Left lung (tissue), 10 donors: ENCODE data around the gene CLMN. TPM values are rescaled to one million over a fixed set of nuclear protein-coding genes. Genes with fewer than 3 reads are reported as not detected.

Experiments
- ATAC-seq: fragments of 200-7000 bp; cut with Tn5 transposase; one replicate; pipeline ENCODE4 v1.9.1; 2020; ENCODE audit warnings: moderate library complexity
- DNase-seq, 4 donors: peaks; one replicate each; pipeline ENCODE4 v3.0.0-alpha.2; 2013 to 2020
- H3K27ac ChIP-seq, 2 donors: fragments of 200-600 bp; sonication (generic) in 1 of 2; one replicate each; pipeline versions ENCODE4 v1.5.0 to v1.8.0; 2020 to 2021
- H3K27me3 ChIP-seq, 2 donors: fragments of 200-600 bp; sonication (generic) in 1 of 2; one replicate each; pipeline versions ENCODE4 v1.5.0 to v1.8.0; 2020 to 2021
- H3K36me3 ChIP-seq, 2 donors: fragments of 200-600 bp; sonication (generic) in 1 of 2; one replicate each; pipeline versions ENCODE4 v1.5.0 to v1.8.0; 2020 to 2021
- H3K4me1 ChIP-seq, 2 donors: fragments of 200-600 bp; one replicate each; pipeline ENCODE4 v1.8.0; 2021
- H3K4me3 ChIP-seq, 2 donors: fragments of 200-600 bp; sonication (generic) in 1 of 2; one replicate each; pipeline versions ENCODE4 v1.5.0 to v1.8.0; 2020 to 2021; ENCODE audit warnings: mild to moderate bottlenecking in 1 of 2
- H3K9me3 ChIP-seq, 2 donors: fragments of 200-600 bp; sonication (generic) in 1 of 2; one replicate each; pipeline versions ENCODE4 v1.5.0 to v1.8.0; 2020 to 2021
- CTCF ChIP-seq, 2 donors: fragments of 200-600 bp; sonication (generic) in 1 of 2; IDR thresholded peaks; one replicate each; pipeline versions ENCODE4 v1.5.0 to v1.8.0; 2021; ENCODE audit warnings: antibody characterized with exemption in 2 of 2
- intact Hi-C, 2 donors: fragments of 100-400 bp; cut with DNase I; formaldehyde crosslinking; loops; one replicate each; pipeline versions ENCODE4 v1.11.2 to v1.14.2; 2022
- polyA plus RNA-seq, 6 donors: library from polyadenylated mRNA; unstranded; fragments of 120-200 nt; gene quantifications; one replicate each; pipeline ENCODE4 v1.2.1, GENCODE V29; 2013; ENCODE audit not compliant: insufficient read length in 6 of 6
- total RNA-seq, 2 donors: library from RNA; stranded (reverse); fragmentation: NEBNext Ultra II Directional; extraction: Animal tissue kit (Norgen Biotek cat#: 25700); gene quantifications; one replicate each; pipeline ENCODE4 v1.2.1, GENCODE V29; 2021
- donor health status: DM: no; HTN: yes; CAD: no.
- donor health status: DM: no; HTN: no; CAD: no.

The CLMN gene
- total and polyA plus RNA-seq, 8 donors, result 10.3 to 30.0 (median 12.6) TPM

- Histone ChIP-seq H3K36me3 (no peaks in the 10 kb centered on the region), H3K27me3 (no peaks in the 10 kb centered on the region), H3K27ac (no peak overlapping the region), H3K4me1 (peaks cover 22 to 57% of the 10 kb centered on the region in 2 donors), H3K4me3 (no peak overlapping the region), H3K9me3 (no peaks in the 10 kb centered on the region)
- DNase-seq, result no peak
- intact Hi-C loops, result no loop called here
- TF ChIP-seq CTCF (IDR thresholded peaks at IDR 0.05), result no peak
- no peak for ATAC-seq
Measured at GRCh38 chr14:95310635-95311380, 8.9 kb downstream of the CLMN start.

GRCh38 chr14:95309261-95310051 lies 10.3 kb downstream of the CLMN start:
- ATAC-seq (no peak), DNase-seq (no peak)
- H3K27me3 ChIP-seq, result no peaks in the 10 kb centered on the region
- no peak overlapping the region for H3K4me3 ChIP-seq
- intact Hi-C loops, result no loop called here
- TF ChIP-seq CTCF (IDR thresholded peaks at IDR 0.05), result no peak
- no peak overlapping the region for H3K27ac ChIP-seq
- H3K9me3 ChIP-seq, result no peaks in the 10 kb centered on the region
- peaks cover 22 to 44% of the 10 kb centered on the region in 2 donors for H3K4me1 ChIP-seq
- no peaks in the 10 kb centered on the region for H3K36me3 ChIP-seq

GRCh38 chr14:95308073-95308472 lies 11.6 kb downstream of the CLMN start:
- Histone ChIP-seq H3K4me3 (no peak overlapping the region), H3K4me1 (peaks cover 12 to 30% of the 10 kb centered on the region in 2 donors), H3K27ac (peak overlapping the region in 1 of 2 donors; percentile 7), H3K9me3 (no peaks in the 10 kb centered on the region), H3K36me3 (no peaks in the 10 kb centered on the region), H3K27me3 (no peaks in the 10 kb centered on the region)
- DNase-seq, result peak in 1 of 4 donors; percentile 35
- intact Hi-C loops, result no loop called here
- ATAC-seq, result no peak
- TF ChIP-seq CTCF (IDR thresholded peaks at IDR 0.05), result no peak

GRCh38 chr14:95307402-95308041 lies 12.2 kb downstream of the CLMN start:
- peak; percentile 46 for ATAC-seq
- Histone ChIP-seq H3K27ac (peak overlapping the region in 1 of 2 donors; percentile 7), H3K4me3 (no peak overlapping the region), H3K9me3 (no peaks in the 10 kb centered on the region), H3K27me3 (no peaks in the 10 kb centered on the region), H3K4me1 (peaks cover 12 to 24% of the 10 kb centered on the region in 2 donors), H3K36me3 (no peaks in the 10 kb centered on the region)
- intact Hi-C loops, result no loop called here
- no peak for TF ChIP-seq CTCF (IDR thresholded peaks at IDR 0.05)
- DNase-seq, result peak in 2 of 4 donors; percentile 83 to 90

GRCh38 chr14:95305940-95306339 lies 13.8 kb downstream of the CLMN start:
- intact Hi-C loops, result no loop called here

More at GRCh38 chr14:95305940-95306339, 13.8 kb downstream of the CLMN start:
- no peaks in the 10 kb centered on the region for H3K9me3 ChIP-seq
- H3K4me3 ChIP-seq, result no peak overlapping the region
- no peak for ATAC-seq
- DNase-seq, result no peak
- H3K36me3 ChIP-seq, result no peaks in the 10 kb centered on the region
- no peaks in the 10 kb centered on the region for H3K27me3 ChIP-seq
- no peak overlapping the region for H3K27ac ChIP-seq
- peaks cover 10 to 12% of the 10 kb centered on the region in 2 donors for H3K4me1 ChIP-seq
- TF ChIP-seq CTCF (IDR thresholded peaks at IDR 0.05), result no peak
